HG02763 (cell line): ENCODE data around the gene MACROD2.
A peak's percentile ranks its signal among the peaks of the same experiment; 100 is the strongest.

ENCODE experiments used
- ATAC-seq: cut with Tn5 transposase; IDR thresholded peaks from one replicate; pipeline ENCODE4 v1.9.1; 2021; ENCODE audit warnings: mild to moderate bottlenecking, moderate library complexity; ENCODE audit not compliant: unreplicated experiment

MACROD2 gene

GRCh38 chr20:16043931-16044330 lies 2048.6 kb downstream of the MACROD2 start:
- no peak for ATAC-seq

- no peak for ATAC-seq
Measured at GRCh38 chr20:16048876-16049275, 2053.6 kb downstream of the MACROD2 start.

GRCh38 chr20:16049529-16050093 lies 2054.3 kb downstream of the MACROD2 start:
- no peak for ATAC-seq

DNA sequence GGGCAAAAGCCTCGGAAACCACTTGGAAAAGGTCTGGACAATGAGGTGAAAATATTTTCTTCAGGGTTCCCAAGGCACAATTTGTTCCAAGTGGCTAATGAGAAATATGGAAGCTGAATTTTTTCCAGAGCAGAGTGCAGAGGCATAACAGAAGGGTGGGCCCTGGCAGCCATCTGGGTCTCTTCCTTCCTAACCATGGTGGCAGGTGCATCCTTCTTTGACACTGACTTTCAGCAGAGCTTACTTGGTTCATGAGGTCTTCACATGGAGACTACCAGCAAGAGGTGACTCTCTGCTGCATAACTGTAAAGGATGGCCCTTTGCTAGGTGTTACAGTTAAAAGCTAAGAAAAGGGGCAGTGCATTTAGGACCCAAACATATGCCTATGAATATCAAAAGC lies 2055.1 kb downstream of the MACROD2 start:
- ATAC-seq: no peak

DNA sequence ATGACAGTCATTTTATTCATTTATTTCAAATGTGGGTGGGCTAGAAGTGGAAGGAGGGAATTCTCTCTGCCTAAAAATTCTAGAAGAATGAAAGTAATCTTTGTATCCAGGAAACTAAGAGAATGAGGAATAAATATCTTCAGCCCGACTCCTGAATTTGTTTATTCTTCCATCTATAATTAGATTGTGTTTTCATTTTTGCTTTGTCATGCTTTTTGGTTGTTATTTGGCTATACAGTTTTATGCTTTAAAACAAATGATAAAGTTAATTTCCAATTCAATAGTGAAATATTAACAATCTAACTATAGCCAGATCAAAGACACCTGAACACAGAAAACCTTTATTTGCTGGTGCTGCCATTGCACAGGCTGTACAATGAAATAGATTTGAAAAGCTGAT lies 2056.7 kb downstream of the MACROD2 start:
- no peak for ATAC-seq

- ATAC-seq: no peak
Measured at GRCh38 chr20:16052456-16052855, 2057.1 kb downstream of the MACROD2 start.

DNA sequence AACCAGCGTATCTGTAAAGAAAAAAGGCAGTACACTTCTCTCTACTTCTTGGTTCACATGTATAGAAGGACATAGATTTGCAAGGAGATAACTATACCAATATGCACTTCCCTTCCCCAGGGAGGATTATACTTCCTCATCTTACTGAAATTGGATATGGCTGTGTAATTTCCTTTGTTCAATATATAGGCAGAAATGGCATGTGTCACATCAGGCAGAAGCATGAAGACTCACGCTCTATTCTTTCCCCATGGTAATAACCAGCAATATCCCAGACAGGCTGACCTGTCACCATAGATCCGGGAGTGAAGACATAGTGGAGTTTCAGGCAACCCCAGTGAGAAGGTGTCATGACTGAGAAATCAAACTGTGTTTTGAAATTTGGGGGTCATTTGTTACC lies 2059.7 kb downstream of the MACROD2 start:
- ATAC-seq: no peak

DNA sequence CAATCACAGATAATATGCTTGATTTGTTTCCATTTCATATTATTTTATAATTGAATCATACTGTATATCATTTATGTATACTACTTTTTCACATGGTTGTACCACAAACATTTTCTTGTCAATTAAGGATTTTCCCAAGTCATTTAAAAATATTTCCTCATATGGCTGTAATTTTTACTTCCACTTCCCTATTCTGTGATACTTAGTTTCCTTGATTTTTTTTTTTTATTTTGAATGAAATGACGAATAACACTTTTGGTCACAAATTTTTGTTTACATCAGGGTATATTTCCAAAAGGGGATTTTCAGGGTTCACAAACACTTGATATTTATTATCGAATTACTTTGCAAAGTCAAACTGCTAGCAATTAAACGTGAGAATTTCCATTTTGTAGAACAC lies 2062.3 kb downstream of the MACROD2 start:
- ATAC-seq: no peak

- ATAC-seq: no peak
Measured at GRCh38 chr20:16058268-16058667, 2063.0 kb downstream of the MACROD2 start.

GRCh38 chr20:16059841-16060240 lies 2064.5 kb downstream of the MACROD2 start:
- no peak for ATAC-seq

GRCh38 chr20:16061351-16061750 lies 2066.0 kb downstream of the MACROD2 start:
- ATAC-seq: no peak

DNA sequence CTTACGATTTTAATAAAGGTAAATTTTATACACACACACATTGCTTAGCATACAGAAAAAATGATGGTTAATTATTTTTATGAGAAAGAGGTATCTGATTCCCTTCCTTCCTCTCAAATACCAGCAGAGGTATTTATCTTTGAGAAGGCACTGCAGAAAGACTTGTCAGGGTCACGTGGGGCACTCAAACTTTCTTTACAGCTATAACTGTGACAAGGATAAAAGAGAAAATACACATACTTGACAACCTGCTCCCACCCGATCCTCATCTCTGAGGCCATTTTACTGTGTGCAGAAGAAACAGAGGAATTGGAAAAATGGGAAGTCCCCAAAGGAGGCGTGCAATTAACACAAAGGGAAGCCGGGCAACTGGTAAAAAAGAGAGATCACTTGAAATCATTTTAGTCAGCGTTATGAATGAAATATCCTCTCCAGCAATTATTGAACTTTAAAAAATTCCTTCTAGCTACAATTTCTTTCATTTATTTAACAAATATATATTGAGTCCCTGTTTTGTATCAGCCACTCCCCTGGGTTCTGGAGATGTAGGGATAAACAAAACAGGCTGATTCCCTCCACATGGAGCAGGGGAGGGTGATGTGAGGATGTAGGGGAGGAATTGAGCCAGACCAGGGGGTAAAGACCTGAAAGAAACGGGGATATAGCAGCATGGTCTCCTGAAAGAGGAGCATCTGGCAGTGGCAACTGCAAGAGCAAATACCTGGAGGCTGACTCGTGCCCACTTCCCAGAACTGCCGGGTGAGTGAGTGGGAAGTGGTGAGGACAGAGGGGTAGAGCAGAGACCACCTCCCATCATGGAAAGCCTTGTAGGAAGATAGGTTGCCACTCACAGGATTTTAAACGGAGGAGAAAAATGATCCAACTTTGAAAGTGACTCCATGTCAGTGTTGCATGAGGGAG lies 2067.6 kb downstream of the MACROD2 start:
- ATAC-seq: no peak

- ATAC-seq: no peak
Measured at GRCh38 chr20:16063881-16064280, 2068.6 kb downstream of the MACROD2 start.

GRCh38 chr20:16064989-16065707 lies 2069.8 kb downstream of the MACROD2 start:
- ATAC-seq: no peak

DNA sequence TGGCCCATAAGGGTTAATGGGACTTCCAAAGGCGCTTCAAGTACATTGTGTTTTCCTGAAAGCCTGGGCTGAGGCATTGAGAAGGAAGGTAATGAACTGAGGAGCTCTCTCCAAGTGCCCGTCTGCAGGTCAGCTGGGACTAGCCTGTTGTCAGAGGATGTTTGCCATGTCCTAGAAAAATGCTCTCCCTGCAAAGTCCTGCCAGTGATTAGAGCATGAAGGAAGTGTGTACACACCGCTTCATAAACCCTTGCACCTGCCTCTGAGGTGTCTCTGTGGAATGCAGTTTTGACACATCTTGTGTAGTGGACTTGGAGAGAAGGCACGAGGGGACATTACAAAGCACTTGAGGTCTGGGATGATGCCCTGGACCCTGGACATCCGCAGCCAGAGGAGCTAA lies 2071.3 kb downstream of the MACROD2 start:
- ATAC-seq: no peak

DNA sequence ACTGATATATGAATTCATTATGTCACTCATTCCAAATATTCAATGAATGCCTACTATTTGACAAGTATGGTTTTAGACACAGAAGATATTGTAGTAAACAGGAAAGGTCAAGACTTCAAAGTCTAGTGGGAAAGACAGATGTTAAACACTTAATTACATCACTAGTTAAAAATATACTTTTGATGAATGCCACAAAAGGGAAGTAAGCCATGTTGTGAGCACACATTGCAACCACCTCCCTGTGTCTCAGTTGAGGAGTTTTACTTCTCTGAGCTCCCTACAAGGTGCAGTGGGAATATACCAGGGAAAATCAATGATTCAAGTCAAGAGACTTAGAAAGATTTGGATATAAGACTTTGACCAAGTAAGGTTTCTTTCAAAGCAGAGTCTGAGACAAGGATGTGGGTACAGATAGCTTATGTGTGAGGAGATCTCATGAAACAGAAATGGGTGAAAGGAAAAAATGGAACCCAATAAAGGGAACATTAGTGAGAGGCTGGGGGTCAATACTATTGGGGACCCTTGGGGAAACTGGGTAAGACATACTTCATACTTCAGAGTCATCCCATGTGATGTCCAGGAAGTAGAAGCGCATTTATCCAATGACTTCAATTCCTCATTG lies 2074.2 kb downstream of the MACROD2 start:
- peak; percentile 81 for ATAC-seq

- no peak for ATAC-seq
Measured at GRCh38 chr20:16072220-16072619, 2076.9 kb downstream of the MACROD2 start.

DNA sequence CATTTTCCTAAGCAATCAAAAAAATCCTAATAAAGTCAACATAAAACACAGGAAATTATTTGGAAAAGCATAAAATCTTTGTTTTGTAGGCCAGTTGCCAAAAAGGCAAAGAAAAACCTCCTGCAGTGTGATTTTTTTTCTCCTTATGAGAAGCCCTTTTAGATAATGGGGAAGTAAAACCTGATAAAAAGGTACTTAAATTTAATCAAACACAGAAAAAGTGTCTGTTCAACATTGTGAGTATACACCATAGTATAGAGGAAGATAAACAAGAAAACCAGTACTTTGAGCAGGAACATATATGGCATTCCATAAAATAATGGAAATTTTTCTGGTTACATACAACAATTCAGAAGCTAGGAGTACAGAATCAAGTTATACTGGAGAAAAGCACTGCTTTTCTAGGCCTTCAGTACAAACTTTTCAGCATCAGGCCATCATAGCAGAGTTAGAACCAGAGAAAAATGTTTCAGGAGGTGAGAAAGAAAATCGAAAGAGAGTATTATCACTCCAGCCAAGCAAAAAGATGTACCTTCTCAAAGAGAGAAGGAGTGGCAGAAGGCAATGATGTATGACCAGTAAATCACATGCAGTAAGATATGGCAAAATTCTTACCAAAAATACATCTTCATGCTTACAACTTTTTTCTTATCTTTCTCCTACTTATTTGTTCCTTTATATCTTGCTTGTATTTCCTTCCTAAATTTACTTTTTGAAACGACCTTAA lies 2083.0 kb downstream of the MACROD2 start:
- no peak for ATAC-seq

GRCh38 chr20:16081421-16081820 lies 2086.1 kb downstream of the MACROD2 start:
- no peak for ATAC-seq

GRCh38 chr20:16082051-16082550 lies 2086.8 kb downstream of the MACROD2 start:
- ATAC-seq: no peak
